ENCODE results near the gene MBIP.

MBIP gene

DNA sequence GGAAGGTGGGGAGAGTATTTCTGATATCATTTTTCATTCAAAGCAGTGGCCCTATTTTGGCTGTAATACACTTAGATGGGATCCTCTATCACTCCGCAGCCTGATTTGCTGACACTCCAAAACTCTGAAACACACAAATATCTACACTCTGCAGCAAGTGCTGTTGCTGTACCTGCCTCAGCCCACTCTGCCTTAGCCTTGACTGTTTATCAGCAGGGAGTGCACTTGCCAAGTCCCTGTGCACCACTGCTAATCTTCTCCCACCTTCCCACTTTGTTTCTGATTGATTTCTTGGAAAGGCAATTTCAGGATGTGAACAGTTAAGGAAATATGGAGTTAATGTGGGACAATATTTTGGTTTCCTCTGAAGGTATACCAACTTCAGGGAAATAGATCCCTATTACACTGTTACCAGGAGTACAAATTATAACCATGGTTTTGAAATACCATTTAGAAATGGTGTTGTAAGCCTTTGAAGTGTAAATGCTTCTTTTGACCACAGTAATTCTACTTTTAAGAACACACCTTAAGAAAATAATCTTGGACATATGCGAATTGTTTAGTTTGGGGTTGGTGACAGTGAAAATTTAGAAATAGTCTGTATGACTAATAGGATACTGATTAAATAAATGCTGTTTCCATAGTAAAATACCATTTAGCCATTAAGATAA lies 59.3 kb downstream of the MBIP start:
- no peak for DNase-seq

DNA sequence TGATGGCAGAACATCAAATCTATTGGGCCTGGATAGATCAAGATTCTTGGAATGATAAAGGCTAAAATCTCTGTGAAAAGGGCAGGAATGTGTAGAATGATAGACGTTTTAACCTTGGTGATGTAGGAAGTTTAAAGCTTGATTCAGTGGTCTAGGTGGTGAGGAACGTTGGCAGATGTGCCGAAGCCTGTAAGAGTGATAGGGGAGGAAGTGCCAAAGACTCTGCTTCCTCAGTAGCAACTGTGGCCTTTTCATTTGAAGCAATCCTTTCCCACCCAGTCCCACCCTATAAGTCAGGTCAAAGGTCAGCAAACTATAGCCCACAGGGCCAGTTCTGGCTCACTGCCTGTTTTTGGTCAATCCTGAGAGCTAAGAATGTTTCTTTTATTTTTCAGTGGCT lies 62.2 kb downstream of the MBIP start:
- DNase-seq, result no peak

- DNase-seq, result no peak
These were observed 64.2 kb downstream of the MBIP start for GRCh38 chr14:36256126-36256801.

DNA sequence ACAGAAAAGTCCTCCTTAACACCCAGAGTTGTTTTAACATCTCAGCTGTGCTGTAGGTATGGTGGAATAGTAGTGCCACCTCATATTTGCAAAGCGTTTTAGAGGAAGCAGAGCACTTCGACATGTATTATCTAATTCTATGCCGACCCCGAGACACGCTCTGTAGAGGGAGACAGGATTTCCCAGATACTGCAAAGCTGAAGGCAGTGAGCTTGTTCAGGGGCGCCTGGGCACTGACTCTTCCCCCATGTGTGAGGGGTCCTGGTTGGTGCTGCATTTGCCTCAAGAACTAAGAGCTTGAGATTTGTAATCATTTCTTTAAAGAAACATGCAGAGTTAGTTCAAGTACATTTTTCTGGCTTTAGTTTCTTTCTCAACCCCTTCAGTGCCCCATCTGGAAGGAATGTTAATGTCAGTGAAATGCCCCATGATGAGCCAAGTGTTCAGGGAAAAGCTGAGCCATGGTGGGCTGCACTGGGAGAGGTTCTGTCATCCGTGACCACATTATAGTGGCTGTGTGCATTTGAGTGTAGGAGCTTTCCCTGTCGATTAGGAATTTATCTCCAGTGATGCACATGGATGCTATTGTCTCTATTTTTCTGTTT lies 66.3 kb downstream of the MBIP start:
- DNase-seq, result no peak

Measured in NK-92 treated with Interleukin-12 subunit alpha and Interleukin-12 subunit beta, amount 100 ng/mL, for 24 hours (cell line).